Activated naive CD4-positive, alpha-beta T cell treated with anti-CD3 and anti-CD28 coated beads for 36 hours (primary cell): Measurements from ENCODE around the gene ADAMTS18. TPM values are rescaled to one million over a fixed set of nuclear protein-coding genes. Genes with fewer than 3 reads are reported as not detected.

Source experiments
- CTCF ChIA-PET: fragments of 350-600 bp; sonication (Branson Sonifier 250); formaldehyde crosslinking; loops from one replicate; lab custom pipeline; 2021; ENCODE audit warnings: antibody characterized with exemption; lab: Charles Lee
- DNase-seq: peaks from one replicate; pipeline ENCODE4 v3.0.0-alpha.2; 2020
- H3K27ac Mint-ChIP-seq: one replicate; pipeline ENCODE4 v1.8.0; 2021; ENCODE audit warnings: mild to moderate bottlenecking, mixed read lengths
- H3K27me3 Mint-ChIP-seq: one replicate; pipeline ENCODE4 v1.8.0; 2021; ENCODE audit warnings: low read depth, mixed read lengths
- H3K36me3 Mint-ChIP-seq: one replicate; pipeline ENCODE4 v1.8.0; 2021; ENCODE audit warnings: low read depth, mixed read lengths
- H3K4me1 Mint-ChIP-seq: one replicate; pipeline ENCODE4 v1.8.0; 2021; ENCODE audit warnings: low read depth, mixed read lengths
- H3K4me3 Mint-ChIP-seq: one replicate; pipeline ENCODE4 v1.8.0; 2021; ENCODE audit warnings: mild to moderate bottlenecking, moderate library complexity, mixed read lengths
- H3K9me3 Mint-ChIP-seq: one replicate; pipeline ENCODE4 v1.8.0; 2021; ENCODE audit warnings: mixed read lengths
- intact Hi-C: fragments of 100-400 bp; cut with micrococcal nuclease; formaldehyde crosslinking; loops from one replicate; pipeline ENCODE4 v1.15.1; 2023
- total RNA-seq, 2 experiments: library from RNA; stranded (reverse); gene quantifications; one replicate each; pipeline ENCODE4 v1.2.3, GENCODE V29; 2021

Gene ADAMTS18
- total RNA-seq, 2 experiments from 2014 or later, result not detected

DNA sequence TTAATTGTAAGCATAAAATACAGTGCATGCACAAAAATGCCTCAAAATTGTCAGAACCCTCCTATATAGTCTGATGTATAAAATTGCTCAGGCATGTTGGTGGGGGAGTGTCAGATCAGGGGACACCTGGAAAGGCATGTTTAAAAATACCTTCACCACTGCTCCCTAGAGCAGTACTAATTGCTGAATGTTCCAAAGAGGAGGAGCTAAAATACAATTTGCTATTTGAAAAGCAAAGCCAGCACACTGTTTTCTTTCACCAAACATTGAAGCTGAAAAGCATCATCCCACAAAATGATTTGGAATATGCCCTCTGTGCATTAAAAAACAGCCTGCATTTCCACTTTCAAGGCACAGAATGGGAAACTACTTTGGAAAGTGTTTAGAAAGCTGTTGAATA, 2.6 kb downstream of the ADAMTS18 start:
- intact Hi-C loops, result no loop called here
- Mint-ChIP-seq H3K9me3 (no peaks in the 10 kb centered on the region), H3K4me3 (no peak overlapping the region), H3K27me3 (peaks cover 47% of the 10 kb centered on the region), H3K4me1 (no peaks in the 10 kb centered on the region), H3K36me3 (no peaks in the 10 kb centered on the region), H3K27ac (no peak overlapping the region)
- CTCF ChIA-PET, result no interaction called here
- DNase-seq, result no peak

GRCh38 chr16:77430787-77431585, 3.8 kb downstream of the ADAMTS18 start:
- no peak overlapping the region for H3K27ac Mint-ChIP-seq
- H3K36me3 Mint-ChIP-seq, result no peaks in the 10 kb centered on the region
- CTCF ChIA-PET, result no interaction called here
- H3K9me3 Mint-ChIP-seq, result no peaks in the 10 kb centered on the region
- intact Hi-C loops, result no loop called here
- H3K27me3 Mint-ChIP-seq, result peaks cover 37% of the 10 kb centered on the region
- no peak overlapping the region for H3K4me3 Mint-ChIP-seq
- DNase-seq, result no peak
- H3K4me1 Mint-ChIP-seq, result no peaks in the 10 kb centered on the region

GRCh38 chr16:77430360-77430759, 4.5 kb downstream of the ADAMTS18 start:
- Mint-ChIP-seq H3K27ac (no peak overlapping the region), H3K27me3 (peaks cover 30% of the 10 kb centered on the region)
- CTCF ChIA-PET, result no interaction called here

GRCh38 chr16:77424871-77425604, 9.8 kb downstream of the ADAMTS18 start:
- Mint-ChIP-seq H3K27me3 (peaks cover 10% of the 10 kb centered on the region), H3K4me3 (no peak overlapping the region), H3K4me1 (no peaks in the 10 kb centered on the region), H3K36me3 (no peaks in the 10 kb centered on the region), H3K27ac (no peak overlapping the region), H3K9me3 (no peaks in the 10 kb centered on the region)
- intact Hi-C loops, result no loop called here
- CTCF ChIA-PET, result interaction anchor here (0.6 to 1.0 kb wide), 3 partner anchors 9 to 189 kb away, joined by 3 to 9 read pairs (median 3); no protein-coding TSS in a partner anchor
- no peak for DNase-seq

More at GRCh38 chr16:77430360-77430759, 4.5 kb downstream of the ADAMTS18 start:
- Mint-ChIP-seq H3K36me3 (no peaks in the 10 kb centered on the region), H3K9me3 (no peaks in the 10 kb centered on the region), H3K4me3 (no peak overlapping the region), H3K4me1 (no peaks in the 10 kb centered on the region)
- no peak for DNase-seq
- intact Hi-C loops, result no loop called here

- Mint-ChIP-seq H3K36me3 (no peaks in the 10 kb centered on the region), H3K27ac (no peak overlapping the region), H3K4me1 (no peaks in the 10 kb centered on the region), H3K9me3 (no peaks in the 10 kb centered on the region), H3K4me3 (no peak overlapping the region), H3K27me3 (peaks cover 2% of the 10 kb centered on the region)
- CTCF ChIA-PET, result no interaction called here
- no peak for DNase-seq
- intact Hi-C loops, result no loop called here
Observed at GRCh38 chr16:77422196-77422784, 12.5 kb downstream of the ADAMTS18 start.

GRCh38 chr16:77416939-77417480, 17.8 kb downstream of the ADAMTS18 start:
- H3K27ac Mint-ChIP-seq, result no peak overlapping the region
- H3K4me3 Mint-ChIP-seq, result no peak overlapping the region
- DNase-seq, result no peak

DNA sequence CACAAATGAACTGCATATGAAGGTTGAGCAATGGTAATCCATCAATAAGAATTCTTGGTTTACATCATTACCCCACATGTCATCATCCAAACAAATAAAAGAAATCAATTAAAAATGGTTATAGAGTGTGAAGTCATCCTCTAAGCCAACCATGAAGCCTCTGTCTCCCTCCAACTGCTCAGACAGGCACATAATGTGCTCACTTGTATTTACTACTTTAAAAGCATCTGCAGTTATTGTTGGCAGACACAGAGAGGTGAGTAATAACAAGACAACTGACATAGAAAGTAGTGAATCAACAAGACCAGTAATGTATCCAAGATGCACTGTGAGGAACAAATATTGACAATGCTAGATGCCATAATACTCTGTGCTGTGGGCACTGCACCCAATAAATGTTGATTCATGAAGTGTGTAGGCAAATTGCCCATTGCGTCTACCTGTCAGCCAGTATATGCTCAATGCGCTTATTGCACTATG, 20.0 kb downstream of the ADAMTS18 start:
- Mint-ChIP-seq H3K27ac (no peak overlapping the region), H3K9me3 (peaks cover 9% of the 10 kb centered on the region), H3K36me3 (no peaks in the 10 kb centered on the region), H3K4me1 (no peaks in the 10 kb centered on the region), H3K4me3 (no peak overlapping the region), H3K27me3 (no peaks in the 10 kb centered on the region)
- intact Hi-C loops, result no loop called here
- DNase-seq, result no peak
- CTCF ChIA-PET, result no interaction called here

More at GRCh38 chr16:77416939-77417480, 17.8 kb downstream of the ADAMTS18 start:
- H3K27me3 Mint-ChIP-seq, result peaks cover 2% of the 10 kb centered on the region
- no peaks in the 10 kb centered on the region for H3K36me3 Mint-ChIP-seq
- peaks cover 9% of the 10 kb centered on the region for H3K9me3 Mint-ChIP-seq
- intact Hi-C loops, result no loop called here
- CTCF ChIA-PET, result no interaction called here
- H3K4me1 Mint-ChIP-seq, result no peaks in the 10 kb centered on the region

GRCh38 chr16:77410449-77410848, 24.4 kb downstream of the ADAMTS18 start:
- peaks cover 11% of the 10 kb centered on the region for H3K27me3 Mint-ChIP-seq
- intact Hi-C loops, result no loop called here
- CTCF ChIA-PET, result no interaction called here
- peaks cover 2% of the 10 kb centered on the region for H3K9me3 Mint-ChIP-seq
- H3K4me3 Mint-ChIP-seq, result no peak overlapping the region
- DNase-seq, result no peak
- H3K36me3 Mint-ChIP-seq, result no peaks in the 10 kb centered on the region
- no peaks in the 10 kb centered on the region for H3K4me1 Mint-ChIP-seq
- no peak overlapping the region for H3K27ac Mint-ChIP-seq

GRCh38 chr16:77409311-77409710, 25.5 kb downstream of the ADAMTS18 start:
- H3K4me1 Mint-ChIP-seq, result no peaks in the 10 kb centered on the region
- peaks cover 15% of the 10 kb centered on the region for H3K27me3 Mint-ChIP-seq
- intact Hi-C loops, result no loop called here
- DNase-seq, result no peak
- no peak overlapping the region for H3K27ac Mint-ChIP-seq
- peaks cover 2% of the 10 kb centered on the region for H3K9me3 Mint-ChIP-seq
- no peaks in the 10 kb centered on the region for H3K36me3 Mint-ChIP-seq
- CTCF ChIA-PET, result no interaction called here
- no peak overlapping the region for H3K4me3 Mint-ChIP-seq

GRCh38 chr16:77408607-77409006, 26.2 kb downstream of the ADAMTS18 start:
- CTCF ChIA-PET, result no interaction called here
- intact Hi-C loops, result no loop called here
- no peak overlapping the region for H3K4me3 Mint-ChIP-seq
- H3K4me1 Mint-ChIP-seq, result no peaks in the 10 kb centered on the region
- peaks cover 15% of the 10 kb centered on the region for H3K27me3 Mint-ChIP-seq
- H3K9me3 Mint-ChIP-seq, result peaks cover 2% of the 10 kb centered on the region
- no peak overlapping the region for H3K27ac Mint-ChIP-seq
- H3K36me3 Mint-ChIP-seq, result no peaks in the 10 kb centered on the region
- DNase-seq, result no peak

GRCh38 chr16:77406680-77407079, 28.2 kb downstream of the ADAMTS18 start:
- no peak for DNase-seq
- intact Hi-C loops, result no loop called here
- Mint-ChIP-seq H3K36me3 (no peaks in the 10 kb centered on the region), H3K9me3 (no peaks in the 10 kb centered on the region), H3K27me3 (peaks cover 18% of the 10 kb centered on the region), H3K4me1 (no peaks in the 10 kb centered on the region), H3K27ac (no peak overlapping the region), H3K4me3 (no peak overlapping the region)
- CTCF ChIA-PET, result no interaction called here

- Mint-ChIP-seq H3K9me3 (no peaks in the 10 kb centered on the region), H3K4me3 (no peak overlapping the region), H3K27ac (no peak overlapping the region), H3K36me3 (no peaks in the 10 kb centered on the region), H3K27me3 (peaks cover 21% of the 10 kb centered on the region), H3K4me1 (no peaks in the 10 kb centered on the region)
- CTCF ChIA-PET, result no interaction called here
- no peak for DNase-seq
- intact Hi-C loops, result no loop called here
Observed at GRCh38 chr16:77404775-77405174, 30.1 kb downstream of the ADAMTS18 start.
